ENCODE data around the gene OR52H1. TPM values are rescaled to one million over a fixed set of nuclear protein-coding genes. Genes with fewer than 3 reads are reported as not detected.

OR52H1 gene
- total and polyA plus RNA-seq, 9 of the 15 experiments (the other 6 are each of a cell fraction or from before 2014, with no cell fraction given): 0.15 TPM; not detected in 8

- TF ChIP-seq PREB (CRISPR knock-in tag; IDR thresholded peaks at IDR 0.05): no peak
- no peak for TF ChIP-seq HCFC1 (IDR thresholded peaks at IDR 0.05; ENCODE audit: low read depth, low read length)
- TF ChIP-seq HOXB6 (CRISPR knock-in tag; IDR thresholded peaks at IDR 0.05; ENCODE audit: borderline replicate concordance): no peak
- TF ChIP-seq TAL1 (IDR thresholded peaks at IDR 0.05): peak; percentile 92
- no peak for TF ChIP-seq ZSCAN32 (CRISPR knock-in tag; IDR thresholded peaks at IDR 0.05)
- TF ChIP-seq ZNF76 (CRISPR knock-in tag; IDR thresholded peaks at IDR 0.05; ENCODE audit: borderline replicate concordance): no peak
- no peak for TF ChIP-seq GABPB2 (CRISPR knock-in tag; conservative IDR thresholded peaks at IDR 0.05)
- TF ChIP-seq XRCC4 (IDR thresholded peaks at IDR 0.05; ENCODE audit: extremely low read depth, insufficient read depth, insufficient read length): no peak
- no peak for TF ChIP-seq BRF1 (IDR thresholded peaks at IDR 0.05; ENCODE audit: borderline replicate concordance, extremely low read depth, insufficient read length)
- no peak for TF ChIP-seq ZNF695 (CRISPR knock-in tag; IDR thresholded peaks at IDR 0.05)
- peak; percentile 88; the same call in 1 of the 2 replicates for TF ChIP-seq NCOA1 (IDR thresholded peaks at IDR 0.05; ENCODE audit: low read depth)
- TF ChIP-seq, protein P1, sequence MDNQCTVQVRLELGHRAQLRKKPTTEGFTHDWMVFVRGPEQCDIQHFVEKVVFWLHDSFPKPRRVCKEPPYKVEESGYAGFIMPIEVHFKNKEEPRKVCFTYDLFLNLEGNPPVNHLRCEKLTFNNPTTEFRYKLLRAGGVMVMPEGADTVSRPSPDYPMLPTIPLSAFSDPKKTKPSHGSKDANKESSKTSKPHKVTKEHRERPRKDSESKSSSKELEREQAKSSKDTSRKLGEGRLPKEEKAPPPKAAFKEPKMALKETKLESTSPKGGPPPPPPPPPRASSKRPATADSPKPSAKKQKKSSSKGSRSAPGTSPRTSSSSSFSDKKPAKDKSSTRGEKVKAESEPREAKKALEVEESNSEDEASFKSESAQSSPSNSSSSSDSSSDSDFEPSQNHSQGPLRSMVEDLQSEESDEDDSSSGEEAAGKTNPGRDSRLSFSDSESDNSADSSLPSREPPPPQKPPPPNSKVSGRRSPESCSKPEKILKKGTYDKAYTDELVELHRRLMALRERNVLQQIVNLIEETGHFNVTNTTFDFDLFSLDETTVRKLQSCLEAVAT (IDR thresholded peaks at IDR 0.05): peak in 1 of 2 experiments; percentile 39; a peak in 1 of 4 replicates
- no peak for TF ChIP-seq KLF13 (tag; IDR thresholded peaks at IDR 0.05; ENCODE audit: borderline replicate concordance, low read depth)
- no peak for TF ChIP-seq PHF20 (IDR thresholded peaks at IDR 0.05; ENCODE audit: partially characterized antibody)
- no peak for TF ChIP-seq PTRF (tag; IDR thresholded peaks at IDR 0.05)
- TF ChIP-seq RAD21 (CRISPR knock-in tag; conservative IDR thresholded peaks at IDR 0.05 in 1 of 2, IDR thresholded peaks at IDR 0.05 in 1 of 2): no peak
- TF ChIP-seq HNRNPLL (IDR thresholded peaks at IDR 0.05; ENCODE audit: low read depth, low read length, poor library complexity, severe bottlenecking): peak; percentile 92
- TF ChIP-seq RNF219 (CRISPR knock-in tag; IDR thresholded peaks at IDR 0.05): no peak
- no peak for TF ChIP-seq ZNF133 (CRISPR knock-in tag; IDR thresholded peaks at IDR 0.05)
- no peak for TF ChIP-seq ZNF589 (CRISPR knock-in tag; IDR thresholded peaks at IDR 0.05; ENCODE audit: low read depth)
- no peak for TF ChIP-seq SIN3B (IDR thresholded peaks at IDR 0.05; ENCODE audit: low read depth)
- TF ChIP-seq MIER1 (IDR thresholded peaks at IDR 0.05; ENCODE audit: low read depth): no peak
- TF ChIP-seq POLR2B (IDR thresholded peaks at IDR 0.05; ENCODE audit: low read depth, partially characterized antibody): no peak
Measured at GRCh38 chr11:5596607-5597201, 48.4 kb upstream of the OR52H1 start, which contains the start of gene TRIM6 (continued).
